ENCODE measurements around the gene CABP7. TPM values are rescaled to one million over a fixed set of nuclear protein-coding genes. Genes with fewer than 3 reads are reported as not detected.

Gene CABP7
- total RNA-seq, 1 donor from 2014 or later: not detected

- DNase-seq (ENCODE audit: extremely low spot score in 2 of 2): no peak
Measured at GRCh38 chr22:29733362-29734201, 13.8 kb downstream of the CABP7 start.

DNA sequence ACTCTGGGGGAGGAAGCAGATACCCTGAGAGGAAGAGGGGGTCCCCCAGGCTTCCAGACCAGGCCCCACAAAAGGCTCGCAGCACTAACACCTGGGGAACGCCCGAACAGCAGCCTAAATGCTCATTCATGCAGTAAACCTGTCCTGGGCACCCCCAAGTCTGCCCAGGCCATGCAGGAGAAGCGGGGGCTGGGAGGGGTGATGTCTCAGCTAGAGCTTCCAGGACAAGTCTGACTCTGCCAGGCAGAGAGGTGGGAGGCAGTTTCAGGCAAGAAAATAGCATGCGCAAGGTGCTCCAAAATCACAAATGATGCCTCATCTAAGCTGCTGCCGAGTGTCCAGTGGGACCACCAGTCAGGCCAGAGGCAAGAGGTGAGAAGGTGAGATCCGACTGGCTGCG lies 14.6 kb downstream of the CABP7 start:
- Histone ChIP-seq H3K27me3 (no peaks in the 10 kb centered on the region), H3K9me3 (no peaks in the 10 kb centered on the region), H3K36me3 (peaks cover 0 to 9% of the 10 kb centered on the region in 2 donors), H3K4me3 (no peak overlapping the region), H3K27ac (no peak overlapping the region), H3K4me1 (peaks cover 15% of the 10 kb centered on the region)
- intact Hi-C loops (cut with DNase I): no loop called here
- no peak for DNase-seq (ENCODE audit: extremely low spot score in 2 of 2)
- TF ChIP-seq, protein P1, sequence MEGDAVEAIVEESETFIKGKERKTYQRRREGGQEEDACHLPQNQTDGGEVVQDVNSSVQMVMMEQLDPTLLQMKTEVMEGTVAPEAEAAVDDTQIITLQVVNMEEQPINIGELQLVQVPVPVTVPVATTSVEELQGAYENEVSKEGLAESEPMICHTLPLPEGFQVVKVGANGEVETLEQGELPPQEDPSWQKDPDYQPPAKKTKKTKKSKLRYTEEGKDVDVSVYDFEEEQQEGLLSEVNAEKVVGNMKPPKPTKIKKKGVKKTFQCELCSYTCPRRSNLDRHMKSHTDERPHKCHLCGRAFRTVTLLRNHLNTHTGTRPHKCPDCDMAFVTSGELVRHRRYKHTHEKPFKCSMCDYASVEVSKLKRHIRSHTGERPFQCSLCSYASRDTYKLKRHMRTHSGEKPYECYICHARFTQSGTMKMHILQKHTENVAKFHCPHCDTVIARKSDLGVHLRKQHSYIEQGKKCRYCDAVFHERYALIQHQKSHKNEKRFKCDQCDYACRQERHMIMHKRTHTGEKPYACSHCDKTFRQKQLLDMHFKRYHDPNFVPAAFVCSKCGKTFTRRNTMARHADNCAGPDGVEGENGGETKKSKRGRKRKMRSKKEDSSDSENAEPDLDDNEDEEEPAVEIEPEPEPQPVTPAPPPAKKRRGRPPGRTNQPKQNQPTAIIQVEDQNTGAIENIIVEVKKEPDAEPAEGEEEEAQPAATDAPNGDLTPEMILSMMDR (IDR thresholded peaks at IDR 0.05): no peak
- TF ChIP-seq POLR2AphosphoS5 (IDR thresholded peaks at IDR 0.05; ENCODE audit: insufficient read depth in 1 of 2, low read depth in 1 of 2): no peak
- no peak for TF ChIP-seq POLR2A (IDR thresholded peaks at IDR 0.05)

More at GRCh38 chr22:29733362-29734201, 13.8 kb downstream of the CABP7 start:
- Histone ChIP-seq H3K27me3 (no peaks in the 10 kb centered on the region), H3K4me3 (no peak overlapping the region), H3K4me1 (peaks cover 15% of the 10 kb centered on the region), H3K27ac (no peak overlapping the region), H3K9me3 (no peaks in the 10 kb centered on the region), H3K36me3 (peaks cover 0 to 9% of the 10 kb centered on the region in 2 donors)
- TF ChIP-seq POLR2AphosphoS5 (IDR thresholded peaks at IDR 0.05; ENCODE audit: insufficient read depth in 1 of 2, low read depth in 1 of 2) (no peak), POLR2A (IDR thresholded peaks at IDR 0.05) (no peak)
- TF ChIP-seq, protein P1 (IDR thresholded peaks at IDR 0.05): no peak
- intact Hi-C loops (cut with DNase I): no loop called here

- Histone ChIP-seq H3K27ac (no peak overlapping the region), H3K27me3 (no peaks in the 10 kb centered on the region), H3K4me3 (no peak overlapping the region), H3K9me3 (no peaks in the 10 kb centered on the region), H3K36me3 (peaks cover 0 to 9% of the 10 kb centered on the region in 2 donors), H3K4me1 (peaks cover 15% of the 10 kb centered on the region)
- TF ChIP-seq, protein P1 (IDR thresholded peaks at IDR 0.05): no peak
- no peak for TF ChIP-seq POLR2AphosphoS5 (IDR thresholded peaks at IDR 0.05; ENCODE audit: insufficient read depth in 1 of 2, low read depth in 1 of 2)
- no peak for TF ChIP-seq POLR2A (IDR thresholded peaks at IDR 0.05)
- intact Hi-C loops (cut with DNase I): no loop called here
- no peak for DNase-seq (ENCODE audit: extremely low spot score in 2 of 2)
Measured at GRCh38 chr22:29734838-29735237, 15.0 kb downstream of the CABP7 start.

DNA sequence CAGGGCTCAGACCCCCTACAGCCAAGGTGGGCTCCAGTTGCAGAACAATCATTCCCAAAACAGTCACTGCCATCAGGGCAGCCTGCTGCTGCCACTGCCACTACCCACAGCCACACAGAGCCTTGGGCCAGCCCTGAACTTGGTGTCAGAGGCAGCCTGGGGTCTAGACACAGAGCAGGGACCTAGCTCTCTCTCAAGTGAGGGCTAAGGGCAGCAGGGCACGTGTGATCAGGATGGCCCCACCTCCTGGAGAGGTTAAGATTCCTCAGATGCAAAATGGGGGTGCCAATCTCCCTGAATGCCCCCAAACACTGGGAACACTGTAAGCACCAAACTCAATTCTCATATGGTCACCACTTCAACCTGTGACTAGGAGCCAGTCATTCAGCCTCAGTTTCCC lies 15.6 kb downstream of the CABP7 start:
- TF ChIP-seq, protein P1 (IDR thresholded peaks at IDR 0.05): no peak
- TF ChIP-seq POLR2A (IDR thresholded peaks at IDR 0.05): no peak
- TF ChIP-seq POLR2AphosphoS5 (IDR thresholded peaks at IDR 0.05; ENCODE audit: insufficient read depth in 1 of 2, low read depth in 1 of 2): no peak
- Histone ChIP-seq H3K36me3 (peaks cover 0 to 9% of the 10 kb centered on the region in 2 donors), H3K4me3 (no peak overlapping the region), H3K27ac (no peak overlapping the region), H3K27me3 (no peaks in the 10 kb centered on the region), H3K4me1 (peaks cover 15% of the 10 kb centered on the region), H3K9me3 (no peaks in the 10 kb centered on the region)
- intact Hi-C loops (cut with DNase I): no loop called here
- no peak for DNase-seq (ENCODE audit: extremely low spot score in 2 of 2)

Data from vagina (tissue), 2 donors.